ENCODE data around the gene ADAT1.

GRCh38 chr16:75618780-75619179 is 4.3 kb downstream of the ADAT1 start:
- no peak for TF ChIP-seq RXRA (IDR thresholded peaks at IDR 0.05; ENCODE audit: borderline replicate concordance, low read depth)
- TF ChIP-seq CTCF (IDR thresholded peaks at IDR 0.05), result no peak
- TF ChIP-seq REST (IDR thresholded peaks at IDR 0.05; ENCODE audit: low read depth, low read length), result no peak
- TF ChIP-seq ELF1 (IDR thresholded peaks at IDR 0.05), result no peak
- no peak for TF ChIP-seq GABPA (IDR thresholded peaks at IDR 0.05; ENCODE audit: low read depth)
- no peak for TF ChIP-seq TEAD4 (IDR thresholded peaks at IDR 0.05; ENCODE audit: borderline replicate concordance, insufficient read depth)
- TF ChIP-seq CHD2 (IDR thresholded peaks at IDR 0.05; ENCODE audit: low read length, partially characterized antibody), result no peak
- TF ChIP-seq FOXM1 (IDR thresholded peaks at IDR 0.05; ENCODE audit: low read depth), result no peak
- TF ChIP-seq FOSL2 (IDR thresholded peaks at IDR 0.05; ENCODE audit: borderline replicate concordance, low read depth), result no peak
- TF ChIP-seq MAX (IDR thresholded peaks at IDR 0.05; ENCODE audit: low read depth), result no peak
